ENCODE results near the gene CMC1.
A peak's percentile ranks its signal among the peaks of the same experiment; 100 is the strongest.

The CMC1 gene

DNA sequence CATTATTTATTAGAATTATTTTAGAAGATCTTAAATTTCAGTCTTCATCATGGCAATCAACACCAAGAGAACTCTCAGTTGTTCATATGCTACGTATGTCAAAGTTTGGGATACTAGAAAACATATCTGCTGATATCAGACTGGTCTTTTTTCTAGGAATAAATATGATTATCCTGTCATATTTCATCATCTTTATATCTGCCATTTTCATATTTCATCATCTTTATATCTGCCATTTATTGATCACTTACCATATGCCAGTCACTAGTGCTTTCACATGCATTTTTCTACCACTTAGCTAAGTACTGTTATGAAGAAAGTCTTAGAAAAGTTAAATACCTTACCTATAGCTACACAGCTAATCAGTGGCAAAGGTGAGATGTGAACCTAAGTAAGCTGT, 104.3 kb downstream of the CMC1 start:
- H3K4me3 ChIP-seq (ENCODE audit: low read depth, low read length) = no peak overlapping the region
- TF ChIP-seq, protein P1, sequence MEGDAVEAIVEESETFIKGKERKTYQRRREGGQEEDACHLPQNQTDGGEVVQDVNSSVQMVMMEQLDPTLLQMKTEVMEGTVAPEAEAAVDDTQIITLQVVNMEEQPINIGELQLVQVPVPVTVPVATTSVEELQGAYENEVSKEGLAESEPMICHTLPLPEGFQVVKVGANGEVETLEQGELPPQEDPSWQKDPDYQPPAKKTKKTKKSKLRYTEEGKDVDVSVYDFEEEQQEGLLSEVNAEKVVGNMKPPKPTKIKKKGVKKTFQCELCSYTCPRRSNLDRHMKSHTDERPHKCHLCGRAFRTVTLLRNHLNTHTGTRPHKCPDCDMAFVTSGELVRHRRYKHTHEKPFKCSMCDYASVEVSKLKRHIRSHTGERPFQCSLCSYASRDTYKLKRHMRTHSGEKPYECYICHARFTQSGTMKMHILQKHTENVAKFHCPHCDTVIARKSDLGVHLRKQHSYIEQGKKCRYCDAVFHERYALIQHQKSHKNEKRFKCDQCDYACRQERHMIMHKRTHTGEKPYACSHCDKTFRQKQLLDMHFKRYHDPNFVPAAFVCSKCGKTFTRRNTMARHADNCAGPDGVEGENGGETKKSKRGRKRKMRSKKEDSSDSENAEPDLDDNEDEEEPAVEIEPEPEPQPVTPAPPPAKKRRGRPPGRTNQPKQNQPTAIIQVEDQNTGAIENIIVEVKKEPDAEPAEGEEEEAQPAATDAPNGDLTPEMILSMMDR (IDR thresholded peaks at IDR 0.05; ENCODE audit: low read depth, low read length) = no peak

GRCh38 chr3:28347374-28348264, 106.2 kb downstream of the CMC1 start:
- TF ChIP-seq, protein P1 (IDR thresholded peaks at IDR 0.05; ENCODE audit: low read depth, low read length) = no peak
- H3K4me3 ChIP-seq (ENCODE audit: low read depth, low read length) = peak overlapping the region; percentile 69

GRCh38 chr3:28348265-28348628, 106.8 kb downstream of the CMC1 start:
- H3K4me3 ChIP-seq (ENCODE audit: low read depth, low read length) = peak overlapping the region; percentile 69
- TF ChIP-seq, protein P1 (IDR thresholded peaks at IDR 0.05; ENCODE audit: low read depth, low read length) = no peak

DNA sequence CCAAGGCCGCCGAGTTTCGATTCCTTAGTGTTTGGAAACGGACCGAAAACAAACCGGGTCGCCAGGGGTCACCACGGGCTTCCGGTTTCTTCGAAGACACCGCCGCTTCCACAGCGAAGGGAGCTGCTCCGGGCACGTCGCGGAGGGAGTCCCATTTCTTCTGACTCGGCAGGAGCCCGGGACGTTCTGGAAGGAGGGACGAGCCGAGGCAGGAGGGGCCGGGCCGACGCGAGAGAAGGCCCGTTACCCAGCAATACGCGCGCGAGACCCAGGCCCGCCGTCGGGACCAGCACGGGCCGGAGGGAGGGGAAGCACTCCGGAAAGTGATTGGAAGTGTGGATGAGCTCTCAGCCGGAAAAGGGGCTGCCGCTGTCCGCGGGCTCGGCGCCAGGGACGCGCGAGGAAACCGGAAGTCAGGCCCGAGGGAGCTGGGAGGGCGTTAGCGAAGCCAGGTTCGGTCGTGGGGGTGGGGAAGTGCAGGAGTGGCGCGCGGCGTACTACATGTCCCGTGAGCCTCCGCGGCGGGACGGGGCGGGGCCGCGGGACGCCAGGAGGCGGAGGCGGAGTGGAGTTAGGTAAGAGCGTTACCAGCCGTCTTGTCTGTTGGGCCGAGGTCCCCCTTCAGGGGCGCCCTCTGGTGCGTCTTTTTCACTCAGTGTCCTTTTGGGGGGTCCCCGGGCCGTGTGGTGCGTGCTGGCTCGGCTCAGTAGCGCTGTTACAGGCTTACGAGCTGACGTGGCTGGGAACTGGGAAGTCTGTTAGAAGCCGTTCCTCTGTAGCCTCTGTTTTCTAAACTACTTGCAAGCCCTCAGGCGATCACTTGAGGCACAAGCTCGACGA, 107.4 kb downstream of the CMC1 start, which contains the start of the genes AZI2 and ZCWPW2:
AZI2 (minus strand) TSS at position 196 of the 840 bp plus-strand sequence. CDS start 8,207 bp downstream, outside the sequence.
ZCWPW2 (plus strand) TSS at position 93 of the 840 bp plus-strand sequence. CDS start 64,348 bp downstream, outside the sequence.
- TF ChIP-seq, protein P1 (IDR thresholded peaks at IDR 0.05; ENCODE audit: low read depth, low read length) = no peak
- H3K4me3 ChIP-seq (ENCODE audit: low read depth, low read length) = peak within 1 kb of the TSS; percentile 69

GRCh38 chr3:28349469-28350000, 108.1 kb downstream of the CMC1 start:
- TF ChIP-seq, protein P1 (IDR thresholded peaks at IDR 0.05; ENCODE audit: low read depth, low read length) = no peak
- peak overlapping the region; percentile 69 for H3K4me3 ChIP-seq (ENCODE audit: low read depth, low read length)
